ENCODE results near the gene GIGYF2. TPM values are rescaled to one million over a fixed set of nuclear protein-coding genes. Genes with fewer than 3 reads are reported as not detected.
A peak's percentile ranks its signal among the peaks of the same experiment; 100 is the strongest.

Gene GIGYF2
- total RNA-seq, 1 donor = 57.2 TPM

- DNase-seq (ENCODE audit: insufficient read length, low spot score, missing footprints) = no peak
- Histone ChIP-seq H3K79me2 (ENCODE audit: insufficient read depth, low read length) (no peaks in the 10 kb centered on the region), H2AFZ (ENCODE audit: low read length) (no peak overlapping the region), H3K4me1 (ENCODE audit: insufficient read depth, low read length) (no peaks in the 10 kb centered on the region), H3K4me2 (ENCODE audit: insufficient read depth, low read length) (no peak overlapping the region), H3K36me3 (ENCODE audit: insufficient read depth, low read length) (no peaks in the 10 kb centered on the region), H3K27me3 (ENCODE audit: insufficient read depth, low read length) (no peaks in the 10 kb centered on the region), H3K9me3 (ENCODE audit: low read depth, low read length) (no peaks in the 10 kb centered on the region), H3K4me3 (ENCODE audit: insufficient read depth, low read length) (no peak overlapping the region), H3K27ac (ENCODE audit: low read depth, low read length) (no peak overlapping the region), H4K20me1 (ENCODE audit: insufficient read depth, low read length) (no peaks in the 10 kb centered on the region)
- TF ChIP-seq CTCF (IDR thresholded peaks at IDR 0.05; ENCODE audit: extremely low read depth, low read depth, low read length) = no peak
Measured at GRCh38 chr2:232662486-232663260, 34.5 kb upstream of the GIGYF2 start.

GRCh38 chr2:232666051-232666805 is 30.9 kb upstream of the GIGYF2 start:
- H3K27ac ChIP-seq (ENCODE audit: low read depth, low read length) = no peak overlapping the region
- no peak for TF ChIP-seq CTCF (IDR thresholded peaks at IDR 0.05; ENCODE audit: extremely low read depth, low read depth, low read length)

GRCh38 chr2:232667989-232668583 is 29.0 kb upstream of the GIGYF2 start:
- Histone ChIP-seq H3K36me3 (ENCODE audit: insufficient read depth, low read length) (no peaks in the 10 kb centered on the region), H3K79me2 (ENCODE audit: insufficient read depth, low read length) (no peaks in the 10 kb centered on the region), H3K27ac (ENCODE audit: low read depth, low read length) (no peak overlapping the region), H3K9me3 (ENCODE audit: low read depth, low read length) (no peaks in the 10 kb centered on the region), H3K4me3 (ENCODE audit: insufficient read depth, low read length) (no peak overlapping the region), H3K27me3 (ENCODE audit: insufficient read depth, low read length) (peaks cover 3% of the 10 kb centered on the region), H4K20me1 (ENCODE audit: insufficient read depth, low read length) (no peaks in the 10 kb centered on the region), H2AFZ (ENCODE audit: low read length) (peak overlapping the region; percentile 59), H3K4me1 (ENCODE audit: insufficient read depth, low read length) (peaks cover 2% of the 10 kb centered on the region), H3K4me2 (ENCODE audit: insufficient read depth, low read length) (no peak overlapping the region)
- TF ChIP-seq CTCF (IDR thresholded peaks at IDR 0.05; ENCODE audit: extremely low read depth, low read depth, low read length) = no peak
- DNase-seq (ENCODE audit: insufficient read length, low spot score, missing footprints) = no peak

More at GRCh38 chr2:232666051-232666805, 30.9 kb upstream of the GIGYF2 start:
- H3K27me3 ChIP-seq (ENCODE audit: insufficient read depth, low read length) = no peaks in the 10 kb centered on the region
- no peak overlapping the region for H2AFZ ChIP-seq (ENCODE audit: low read length)
- peaks cover 2% of the 10 kb centered on the region for H3K4me1 ChIP-seq (ENCODE audit: insufficient read depth, low read length)
- no peaks in the 10 kb centered on the region for H3K36me3 ChIP-seq (ENCODE audit: insufficient read depth, low read length)
- H3K79me2 ChIP-seq (ENCODE audit: insufficient read depth, low read length) = no peaks in the 10 kb centered on the region
- no peak overlapping the region for H3K4me2 ChIP-seq (ENCODE audit: insufficient read depth, low read length)
- H3K4me3 ChIP-seq (ENCODE audit: insufficient read depth, low read length) = no peak overlapping the region
- DNase-seq (ENCODE audit: insufficient read length, low spot score, missing footprints) = no peak
- H3K9me3 ChIP-seq (ENCODE audit: low read depth, low read length) = no peaks in the 10 kb centered on the region
- H4K20me1 ChIP-seq (ENCODE audit: insufficient read depth, low read length) = no peaks in the 10 kb centered on the region

All from osteoblast (primary cell).